GM12872 (cell line): ENCODE data around the gene NAGS.

Source experiments
- TF ChIP-seq, protein P1 (sequence below): IDR thresholded peaks from 3 replicates; pipeline ENCODE4 v1.5.1; 2011; ENCODE audit warnings: low read depth, mild to moderate bottlenecking, low read length, moderate library complexity; ENCODE audit not compliant: insufficient read depth

NAGS gene, protein sequence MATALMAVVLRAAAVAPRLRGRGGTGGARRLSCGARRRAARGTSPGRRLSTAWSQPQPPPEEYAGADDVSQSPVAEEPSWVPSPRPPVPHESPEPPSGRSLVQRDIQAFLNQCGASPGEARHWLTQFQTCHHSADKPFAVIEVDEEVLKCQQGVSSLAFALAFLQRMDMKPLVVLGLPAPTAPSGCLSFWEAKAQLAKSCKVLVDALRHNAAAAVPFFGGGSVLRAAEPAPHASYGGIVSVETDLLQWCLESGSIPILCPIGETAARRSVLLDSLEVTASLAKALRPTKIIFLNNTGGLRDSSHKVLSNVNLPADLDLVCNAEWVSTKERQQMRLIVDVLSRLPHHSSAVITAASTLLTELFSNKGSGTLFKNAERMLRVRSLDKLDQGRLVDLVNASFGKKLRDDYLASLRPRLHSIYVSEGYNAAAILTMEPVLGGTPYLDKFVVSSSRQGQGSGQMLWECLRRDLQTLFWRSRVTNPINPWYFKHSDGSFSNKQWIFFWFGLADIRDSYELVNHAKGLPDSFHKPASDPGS

DNA sequence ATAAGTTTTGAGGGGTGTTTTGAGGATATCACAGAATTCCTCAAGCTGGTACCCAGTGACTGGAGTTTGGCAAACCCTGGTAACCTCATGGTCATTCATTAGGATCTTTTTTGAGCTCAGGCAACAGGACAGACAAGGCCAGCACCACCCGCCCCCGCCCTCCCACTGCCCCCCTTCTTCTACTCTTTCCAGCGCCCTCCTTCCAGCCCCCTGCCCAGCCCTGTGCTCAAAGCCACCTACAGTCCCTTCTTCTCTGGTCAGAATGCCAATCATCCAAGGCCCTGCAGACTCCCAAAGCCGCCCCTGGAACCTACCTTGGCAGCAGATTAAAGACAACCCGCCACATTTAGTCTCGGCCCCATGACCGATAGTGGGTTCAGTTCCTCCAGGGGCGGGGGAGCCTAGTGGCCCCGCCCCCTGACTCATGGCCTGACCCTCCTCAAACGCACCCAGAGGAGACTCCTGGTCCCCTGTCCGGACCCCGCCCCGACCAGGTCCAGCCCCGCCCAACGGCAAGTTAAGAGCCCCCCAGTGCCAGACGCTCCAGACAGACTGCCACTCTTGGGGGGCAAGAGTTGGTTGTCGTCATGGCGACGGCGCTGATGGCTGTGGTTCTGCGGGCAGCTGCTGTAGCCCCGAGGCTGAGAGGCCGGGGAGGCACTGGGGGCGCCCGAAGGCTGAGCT is at the start of gene NAGS:
TSS of gene NAGS (plus strand) at position 546 of the 684 bp plus-strand sequence. CDS start at position 588, 42 bp downstream.
- TF ChIP-seq, protein P1, sequence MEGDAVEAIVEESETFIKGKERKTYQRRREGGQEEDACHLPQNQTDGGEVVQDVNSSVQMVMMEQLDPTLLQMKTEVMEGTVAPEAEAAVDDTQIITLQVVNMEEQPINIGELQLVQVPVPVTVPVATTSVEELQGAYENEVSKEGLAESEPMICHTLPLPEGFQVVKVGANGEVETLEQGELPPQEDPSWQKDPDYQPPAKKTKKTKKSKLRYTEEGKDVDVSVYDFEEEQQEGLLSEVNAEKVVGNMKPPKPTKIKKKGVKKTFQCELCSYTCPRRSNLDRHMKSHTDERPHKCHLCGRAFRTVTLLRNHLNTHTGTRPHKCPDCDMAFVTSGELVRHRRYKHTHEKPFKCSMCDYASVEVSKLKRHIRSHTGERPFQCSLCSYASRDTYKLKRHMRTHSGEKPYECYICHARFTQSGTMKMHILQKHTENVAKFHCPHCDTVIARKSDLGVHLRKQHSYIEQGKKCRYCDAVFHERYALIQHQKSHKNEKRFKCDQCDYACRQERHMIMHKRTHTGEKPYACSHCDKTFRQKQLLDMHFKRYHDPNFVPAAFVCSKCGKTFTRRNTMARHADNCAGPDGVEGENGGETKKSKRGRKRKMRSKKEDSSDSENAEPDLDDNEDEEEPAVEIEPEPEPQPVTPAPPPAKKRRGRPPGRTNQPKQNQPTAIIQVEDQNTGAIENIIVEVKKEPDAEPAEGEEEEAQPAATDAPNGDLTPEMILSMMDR = no peak

- TF ChIP-seq, protein P1 = no peak
Measured at GRCh38 chr17:43956222-43956621, 48.2 kb upstream of the NAGS start.

DNA sequence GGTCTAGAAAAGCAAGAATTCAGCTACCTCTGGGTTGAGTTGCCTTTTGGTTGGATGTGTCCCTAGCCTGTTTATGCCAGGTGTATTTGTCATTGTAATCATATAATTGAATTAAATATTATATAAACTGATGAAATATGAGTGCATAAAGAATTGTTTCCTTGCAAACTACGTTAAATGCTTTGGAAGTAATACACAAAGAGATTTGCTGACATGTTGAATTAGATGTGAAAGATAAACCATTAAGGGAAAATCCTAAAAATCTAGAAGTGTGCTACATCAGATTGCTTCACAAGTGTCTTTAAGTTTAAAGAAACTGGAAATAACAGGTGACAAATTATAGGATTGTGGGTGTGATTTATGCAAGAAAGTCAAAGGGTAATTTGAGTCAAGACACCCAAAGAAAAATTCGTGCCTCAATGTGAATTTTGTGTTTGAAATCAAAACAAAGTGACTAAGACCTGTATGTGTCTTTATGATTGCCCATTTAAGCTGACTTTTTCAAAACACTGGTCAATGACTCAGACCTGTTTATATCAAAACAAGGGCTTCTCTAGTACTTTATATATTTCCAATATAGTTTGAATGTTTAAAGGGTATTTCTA is 45.6 kb upstream of the NAGS start:
- TF ChIP-seq, protein P1 = no peak

DNA sequence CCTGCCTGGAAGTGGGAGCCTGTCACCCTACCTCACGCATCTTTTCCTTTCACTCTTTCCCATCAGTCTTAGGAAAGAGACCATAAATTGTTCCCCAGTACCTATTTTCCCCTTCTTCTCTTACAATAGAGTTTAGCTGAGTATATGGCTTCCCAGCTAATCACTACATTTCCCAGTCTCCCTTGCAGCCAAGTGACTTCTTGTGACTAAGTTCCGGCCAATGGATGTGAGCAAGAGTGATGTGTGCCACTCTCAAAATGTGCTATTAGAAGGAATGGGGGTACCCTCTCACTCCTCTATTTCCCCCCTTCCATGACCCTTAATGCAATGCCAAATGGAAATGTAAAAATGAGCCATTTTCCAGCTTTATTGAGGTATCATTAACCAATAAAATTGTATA is 42.5 kb upstream of the NAGS start:
- TF ChIP-seq, protein P1 = no peak

- TF ChIP-seq, protein P1 = no peak
Measured at GRCh38 chr17:43962479-43962878, 41.9 kb upstream of the NAGS start.

GRCh38 chr17:43966276-43966675 is 38.1 kb upstream of the NAGS start:
- TF ChIP-seq, protein P1 = no peak
